ENCODE measurements around the gene GDE1. TPM values are rescaled to one million over a fixed set of nuclear protein-coding genes. Genes with fewer than 3 reads are reported as not detected.

The GDE1 gene
- total RNA-seq, 1 experiment from 2014 or later = 48.6 TPM

GRCh38 chr16:19559242-19559910 lies 37.5 kb upstream of the GDE1 start:
- H3K27ac Mint-ChIP-seq = peak overlapping the region; percentile 79 to 88 (median 85); a peak in 2 of 7 replicates
- peaks cover 9 to 26% (median 10%) of the 10 kb centered on the region in 3 experiments; a peak in 6 of 7 replicates for H3K36me3 Mint-ChIP-seq (ENCODE audit: insufficient read depth in 1 of 3, low read depth in 3 of 3)
- no peak overlapping the region for H2BK120ac ChIP-seq (ENCODE audit: low read depth, low read length, poor library complexity, severe bottlenecking)
- TF ChIP-seq, protein P1, sequence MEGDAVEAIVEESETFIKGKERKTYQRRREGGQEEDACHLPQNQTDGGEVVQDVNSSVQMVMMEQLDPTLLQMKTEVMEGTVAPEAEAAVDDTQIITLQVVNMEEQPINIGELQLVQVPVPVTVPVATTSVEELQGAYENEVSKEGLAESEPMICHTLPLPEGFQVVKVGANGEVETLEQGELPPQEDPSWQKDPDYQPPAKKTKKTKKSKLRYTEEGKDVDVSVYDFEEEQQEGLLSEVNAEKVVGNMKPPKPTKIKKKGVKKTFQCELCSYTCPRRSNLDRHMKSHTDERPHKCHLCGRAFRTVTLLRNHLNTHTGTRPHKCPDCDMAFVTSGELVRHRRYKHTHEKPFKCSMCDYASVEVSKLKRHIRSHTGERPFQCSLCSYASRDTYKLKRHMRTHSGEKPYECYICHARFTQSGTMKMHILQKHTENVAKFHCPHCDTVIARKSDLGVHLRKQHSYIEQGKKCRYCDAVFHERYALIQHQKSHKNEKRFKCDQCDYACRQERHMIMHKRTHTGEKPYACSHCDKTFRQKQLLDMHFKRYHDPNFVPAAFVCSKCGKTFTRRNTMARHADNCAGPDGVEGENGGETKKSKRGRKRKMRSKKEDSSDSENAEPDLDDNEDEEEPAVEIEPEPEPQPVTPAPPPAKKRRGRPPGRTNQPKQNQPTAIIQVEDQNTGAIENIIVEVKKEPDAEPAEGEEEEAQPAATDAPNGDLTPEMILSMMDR (conservative IDR thresholded peaks at IDR 0.05) = peak; percentile 81
- H3K23me2 ChIP-seq (ENCODE audit: insufficient read length, low read depth, low read length, poor library complexity, severe bottlenecking) = no peaks in the 10 kb centered on the region
- H3K56ac ChIP-seq (ENCODE audit: insufficient read length, low read depth, low read length) = no peak overlapping the region
- peak overlapping the region in 1 of 2 experiments; percentile 11; a peak in 1 of 5 replicates for H3K4me3 Mint-ChIP-seq
- no peak overlapping the region for H2AFZ ChIP-seq (ENCODE audit: low read length)
- H2BK20ac ChIP-seq (ENCODE audit: low read depth, low read length, poor library complexity, severe bottlenecking) = no peak overlapping the region
- H3K4me1 Mint-ChIP-seq = peaks cover 14 to 17% of the 10 kb centered on the region in 2 experiments
- H3K27me3 Mint-ChIP-seq (ENCODE audit: low read depth) = no peaks in the 10 kb centered on the region
- no peak overlapping the region for H2BK15ac ChIP-seq (ENCODE audit: low read depth, low read length)
- peaks cover 6% of the 10 kb centered on the region for H3K79me1 ChIP-seq (ENCODE audit: insufficient read depth, low read depth, low read length, poor library complexity, severe bottlenecking)
- H2AK5ac ChIP-seq (ENCODE audit: insufficient read length, low read length) = no peak overlapping the region
- no peak overlapping the region for H3K4me2 ChIP-seq (ENCODE audit: insufficient read depth, insufficient read length, low read length)
- WGBS (ENCODE audit: extremely low coverage, insufficient read length, low lambda C conversion rate) = no CpG with 5 or more reads among the region's 10 CpGs
- H3K9me3 Mint-ChIP-seq = peaks cover 6 to 12% of the 10 kb centered on the region in 2 experiments
- H4K91ac ChIP-seq (ENCODE audit: insufficient read length, low read depth, low read length) = no peak overlapping the region
- H3T11ph ChIP-seq (ENCODE audit: low read length) = no peak overlapping the region
- DNase-seq = no peak
- no peaks in the 10 kb centered on the region for H4K20me1 ChIP-seq (ENCODE audit: control insufficient read depth, insufficient read depth, insufficient read length)
- no peak overlapping the region for H3K4ac ChIP-seq (ENCODE audit: low read depth, low read length)
- H4K8ac ChIP-seq (replicated peaks; ENCODE audit: insufficient read length, low read depth, low read length) = no peak overlapping the region
- H3K14ac ChIP-seq (ENCODE audit: insufficient read depth, low read length) = no peak overlapping the region
- no peak overlapping the region for H3K18ac ChIP-seq (ENCODE audit: insufficient read length, low read depth, low read length)
- H3K4me1 ChIP-seq (ENCODE audit: insufficient read depth, low read length) = no peaks in the 10 kb centered on the region
- no peak overlapping the region for H3K23ac ChIP-seq (ENCODE audit: insufficient read length, low read depth, low read length)
- H4K5ac ChIP-seq (ENCODE audit: insufficient read length, low read depth, low read length) = no peak overlapping the region
- no peaks in the 10 kb centered on the region for H3K27me3 ChIP-seq (ENCODE audit: insufficient read depth, low read length)
- H2BK12ac ChIP-seq (ENCODE audit: insufficient read length, low read depth, low read length) = no peak overlapping the region
- H3K9me3 ChIP-seq (ENCODE audit: control insufficient read depth, low read depth, low read length) = no peaks in the 10 kb centered on the region
- no peaks in the 10 kb centered on the region for H3K79me2 ChIP-seq (ENCODE audit: insufficient read depth, low read length)
- no peak overlapping the region for H3K9ac ChIP-seq (ENCODE audit: extremely low read depth, insufficient read length, low read length)
- H3K27ac ChIP-seq (ENCODE audit: insufficient read length, low read depth, low read length) = no peak overlapping the region
- no peak overlapping the region for H2BK5ac ChIP-seq (ENCODE audit: insufficient read length, low read length)
